HCT116 (cell line): ENCODE results near the gene SLC2A1. TPM values are rescaled to one million over a fixed set of nuclear protein-coding genes. Genes with fewer than 3 reads are reported as not detected.

Experiments used
- ATAC-seq: fragments of 200-7000 bp; cut with Tn5 transposase; 2 replicates; pipeline ENCODE4 v1.9.1; 2020; ENCODE audit warnings: mild to moderate bottlenecking, moderate library complexity
- BruUV-seq: library from RNA; stranded (reverse); fragments of 400-500 nt; replicated peaks from 2 replicates; lab custom pipeline; 2021; lab: Mats Ljungman, UMichigan
- CTCF ChIA-PET: fragments of 300-600 bp; sonication (Branson Sonifier 250); formaldehyde crosslinking; loops from one replicate; lab custom pipeline; 2021; ENCODE audit warnings: antibody characterized with exemption; lab: Charles Lee
- POLR2A ChIA-PET: fragments of 300-600, 350-600 bp; sonication (Branson Sonifier 250); formaldehyde crosslinking; loops from one replicate; lab custom pipeline; 2021; ENCODE audit warnings: antibody characterized with exemption; lab: Charles Lee
- RAD21 ChIA-PET, 2 experiments: fragments of 300-600 bp; sonication (Branson Sonifier 250); formaldehyde crosslinking; loops; one replicate each; lab custom pipeline; 2023; ENCODE audit warnings: low total read pairs in 2 of 2; ENCODE audit not compliant: uncharacterized antibody in 2 of 2, unreplicated experiment in 2 of 2, low non-redundant PET in 1 of 2; lab: Charles Lee
- DNase-seq: peaks from one replicate; pipeline ENCODE4 v3.0.0-alpha.2; 2010; ENCODE audit warnings: low read depth, low spot score
- H2AFZ ChIP-seq: fragments of 200-600 bp; shearing (Covaris generic), sonication (generic); 2 replicates; pipeline ENCODE4 v1.6.1; 2017; ENCODE audit warnings: low read depth, mixed run types, mixed read lengths, antibody characterized with exemption, low read length; ENCODE audit not compliant: poor library complexity, severe bottlenecking
- H3K27ac ChIP-seq: 2 replicates; pipeline ENCODE4 v1.5.1; 2012; ENCODE audit warnings: low read depth, low read length
- H3K27me3 ChIP-seq: fragments of 200-600 bp; sonication (generic); 2 replicates; pipeline ENCODE4 v1.6.1; 2016; ENCODE audit warnings: mixed run types, low read length, mixed read lengths; ENCODE audit not compliant: insufficient read depth
- H3K36me3 ChIP-seq, 2 experiments: fragments of 200-500 bp in 1 of 2; fragments of 200-600 bp in 1 of 2; sonication (Bioruptor generic) in 1 of 2; sonication (generic) in 1 of 2; 2 replicates each; pipeline versions ENCODE4 v1.5.1 to v1.6.1; 2014 to 2016; ENCODE audit warnings: low read length in 2 of 2, inconsistent platforms in 1 of 2, mixed read lengths in 1 of 2, mixed run types in 1 of 2; ENCODE audit not compliant: insufficient read depth in 2 of 2, control insufficient read depth in 1 of 2
- H3K4me1 ChIP-seq, 2 experiments: fragments of 200-600 bp in 1 of 2; sonication (generic) in 1 of 2; 2 replicates each; pipeline versions ENCODE4 v1.5.1 to v1.6.1; 2012 to 2017; ENCODE audit warnings: low read length in 2 of 2, inconsistent platforms in 1 of 2, mild to moderate bottlenecking in 1 of 2, mixed read lengths in 1 of 2, mixed run types in 1 of 2, moderate library complexity in 1 of 2; ENCODE audit not compliant: insufficient read depth in 2 of 2, control insufficient read depth in 1 of 2
- H3K4me2 ChIP-seq: fragments of 200-600 bp; sonication (generic); 2 replicates; pipeline ENCODE4 v1.6.1; 2017; ENCODE audit warnings: mixed run types, low read length, mixed read lengths
- H3K4me3 ChIP-seq, 2 experiments: fragments of 200-600 bp in 1 of 2; sonication (generic) in 1 of 2; replicated peaks in 1 of 2; 2 replicates each; pipeline ENCODE4 v1.5.1; 2011 to 2016; ENCODE audit warnings: low read length in 2 of 2, control low read depth in 1 of 2, low read depth in 1 of 2, mild to moderate bottlenecking in 1 of 2, mixed read lengths in 1 of 2, mixed run types in 1 of 2
- H3K79me2 ChIP-seq: fragments of 200-600 bp; sonication (generic); 2 replicates; pipeline ENCODE4 v1.6.1; 2017; ENCODE audit warnings: mild to moderate bottlenecking, mixed run types, low read length, moderate library complexity, mixed read lengths; ENCODE audit not compliant: insufficient read depth
- H3K9ac ChIP-seq: fragments of 200-600 bp; sonication (generic); 2 replicates; pipeline ENCODE4 v1.6.1; 2016; ENCODE audit warnings: low read length, mixed read lengths
- H3K9me2 ChIP-seq: fragments of 200-600 bp; sonication (generic), shearing (Covaris generic); 2 replicates; pipeline ENCODE4 v1.6.1; 2017; ENCODE audit warnings: mixed run types, mild to moderate bottlenecking, moderate library complexity; ENCODE audit not compliant: insufficient read depth
- H3K9me3 ChIP-seq, 2 experiments: fragments of 200-500 bp in 1 of 2; fragments of 200-600 bp in 1 of 2; sonication (Bioruptor generic) in 1 of 2; sonication (generic) in 1 of 2; 2 replicates each; pipeline ENCODE4 v1.6.1; 2014 to 2017; ENCODE audit warnings: low read length in 2 of 2, mixed read lengths in 2 of 2, inconsistent platforms in 1 of 2, low read depth in 1 of 2, mild to moderate bottlenecking in 1 of 2, mixed run types in 1 of 2, moderate library complexity in 1 of 2; ENCODE audit not compliant: control insufficient read depth in 1 of 2, insufficient read depth in 1 of 2
- H4K20me1 ChIP-seq: fragments of 200-600 bp; sonication (generic), shearing (Covaris generic); 2 replicates; pipeline ENCODE4 v1.6.1; 2017; ENCODE audit warnings: mixed run types, mild to moderate bottlenecking, moderate library complexity; ENCODE audit not compliant: insufficient read depth
- CTCF ChIP-seq, 3 experiments: fragments of 200-600 bp in 1 of 3; sonication (generic) in 1 of 3; IDR thresholded peaks in 2 of 3; conservative IDR thresholded peaks in 1 of 3; 2 replicates each; pipeline ENCODE4 v1.5.1; 2012 to 2017; ENCODE audit warnings: low read depth in 2 of 3, low read length in 2 of 3, antibody characterized with exemption in 1 of 3, borderline replicate concordance in 1 of 3, control low read depth in 1 of 3, mild to moderate bottlenecking in 1 of 3, mixed read lengths in 1 of 3, mixed run types in 1 of 3, moderate library complexity in 1 of 3; ENCODE audit not compliant: insufficient read depth in 1 of 3
- JUND ChIP-seq: IDR thresholded peaks from 2 replicates; pipeline ENCODE4 v1.6.1; 2012
- POLR2AphosphoS5 ChIP-seq: IDR thresholded peaks from 2 replicates; pipeline ENCODE4 v1.6.1; 2011; ENCODE audit warnings: mild to moderate bottlenecking, low read depth, low read length, moderate library complexity
- SIN3A ChIP-seq: IDR thresholded peaks from 2 replicates; pipeline ENCODE4 v1.6.1; 2012; ENCODE audit warnings: low read depth
- SP1 ChIP-seq: IDR thresholded peaks from 2 replicates; pipeline ENCODE4 v1.6.1; 2012; ENCODE audit warnings: low read depth
- TCF7L2 ChIP-seq: IDR thresholded peaks from 2 replicates; pipeline ENCODE4 v1.7.0; 2011; ENCODE audit warnings: borderline replicate concordance, inconsistent platforms; ENCODE audit not compliant: insufficient read depth, insufficient read length; ENCODE audit errors: extremely low read depth
- YY1 ChIP-seq: IDR thresholded peaks from 2 replicates; pipeline ENCODE4 v1.6.1; 2011; ENCODE audit warnings: low read length, low read depth, moderate library complexity, mild to moderate bottlenecking; ENCODE audit not compliant: insufficient replicate concordance; ENCODE audit errors: extremely low read depth
- intact Hi-C: fragments of 100-400 bp; cut with micrococcal nuclease; formaldehyde crosslinking; loops from 2 replicates; pipeline ENCODE4 v1.10.0; 2022
- total RNA-seq: library from RNA; stranded (reverse); gene quantifications from one replicate; pipeline ENCODE4 v1.2.1, GENCODE V29; 2021; ENCODE audit not compliant: unreplicated experiment

SLC2A1 gene
- total RNA-seq, 1 experiment from 2014 or later: 248 TPM

GRCh38 chr1:42922687-42923366, 35.8 kb downstream of the SLC2A1 start:
- Histone ChIP-seq H2AFZ (peak overlapping the region; percentile 60), H3K9ac (0 out of 2 replicates have a peak overlapping the region, but pooled peaks have one; percentile 12), H3K9me3 (no peaks in the 10 kb centered on the region), H3K36me3 (peaks cover 6 to 17% of the 10 kb centered on the region in 2 experiments; a peak in 3 of 4 replicates), H3K4me3 (0 out of 4 replicates have a peak overlapping the region, but pooled peaks of 1 of the 2 experiments have one; percentile 70), H3K27me3 (no peaks in the 10 kb centered on the region), H3K9me2 (no peaks in the 10 kb centered on the region), H3K27ac (peak overlapping the region; percentile 81), H3K4me1 (peaks cover 9 to 47% of the 10 kb centered on the region in 2 experiments; a peak in 3 of 4 replicates), H3K4me2 (peak overlapping the region; percentile 75), H4K20me1 (no peaks in the 10 kb centered on the region), H3K79me2 (no peaks in the 10 kb centered on the region)
- ChIA-PET RAD21 (interaction anchor here (0.5 to 3.8 kb wide), 6 partner anchors 9 to 151 kb away, joined by 3 to 43 read pairs (median 4); no protein-coding TSS in a partner anchor), POLR2A (interaction anchor here (1.2 to 3.4 kb wide), 2 partner anchors 143 to 151 kb away, joined by 3 to 16 read pairs; no protein-coding TSS in a partner anchor), CTCF (interaction anchor here (0.6 to 5.4 kb wide), 12 partner anchors 9 to 304 kb away, joined by 3 to 114 read pairs (median 6); partner anchors contain the start of genes C1orf50, P3H1, SLC2A1 and ZNF691)
- TF ChIP-seq POLR2AphosphoS5 (0 out of 2 replicates have a peak, but pooled peaks have one; percentile 24), SP1 (no peak), YY1 (no peak), SIN3A (no peak), CTCF (IDR thresholded peaks at IDR 0.05 in 2 of 3, conservative IDR thresholded peaks at IDR 0.05 in 1 of 3; ENCODE audit: borderline replicate concordance in 1 of 3, insufficient read depth in 1 of 3, low read depth in 2 of 3, low read length in 2 of 3) (peak in 2 of 3 experiments; percentile 77 to 88; a peak in 4 of 6 replicates), JUND (no peak), TCF7L2 (no peak)
- BruUV-seq: no TSS peak
- peak; percentile 63 for ATAC-seq
- intact Hi-C loops: loop anchor here (1.0 kb wide), 1 partner anchor 18 kb away; no protein-coding TSS in a partner anchor
- peak; percentile 76 for DNase-seq
